DMS153 (cell line): Measurements from ENCODE around the gene BTBD16.

ENCODE experiments used
- DNase-seq: peaks from one replicate; lab custom pipeline; 2025; lab: John Stamatoyannopoulos, UW

BTBD16 gene

DNA sequence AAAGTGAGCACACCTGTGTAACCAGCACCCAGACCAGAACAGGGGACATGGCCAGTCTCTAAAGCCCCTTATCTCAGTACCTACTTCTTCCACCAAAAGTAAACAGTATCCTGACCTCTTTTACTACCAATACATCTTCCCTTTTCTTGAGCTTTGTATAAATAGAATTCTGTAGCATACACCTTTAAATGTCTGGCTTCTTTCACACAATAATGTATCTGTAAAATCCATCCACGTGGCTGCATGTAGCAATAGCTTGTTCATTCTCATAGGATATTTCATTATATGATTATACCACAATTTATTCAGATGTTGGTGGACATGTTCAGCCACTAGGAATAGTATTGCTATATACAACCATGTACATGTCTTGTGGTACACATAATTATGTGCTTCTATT lies 40.6 kb downstream of the BTBD16 start:
- no peak for DNase-seq

DNA sequence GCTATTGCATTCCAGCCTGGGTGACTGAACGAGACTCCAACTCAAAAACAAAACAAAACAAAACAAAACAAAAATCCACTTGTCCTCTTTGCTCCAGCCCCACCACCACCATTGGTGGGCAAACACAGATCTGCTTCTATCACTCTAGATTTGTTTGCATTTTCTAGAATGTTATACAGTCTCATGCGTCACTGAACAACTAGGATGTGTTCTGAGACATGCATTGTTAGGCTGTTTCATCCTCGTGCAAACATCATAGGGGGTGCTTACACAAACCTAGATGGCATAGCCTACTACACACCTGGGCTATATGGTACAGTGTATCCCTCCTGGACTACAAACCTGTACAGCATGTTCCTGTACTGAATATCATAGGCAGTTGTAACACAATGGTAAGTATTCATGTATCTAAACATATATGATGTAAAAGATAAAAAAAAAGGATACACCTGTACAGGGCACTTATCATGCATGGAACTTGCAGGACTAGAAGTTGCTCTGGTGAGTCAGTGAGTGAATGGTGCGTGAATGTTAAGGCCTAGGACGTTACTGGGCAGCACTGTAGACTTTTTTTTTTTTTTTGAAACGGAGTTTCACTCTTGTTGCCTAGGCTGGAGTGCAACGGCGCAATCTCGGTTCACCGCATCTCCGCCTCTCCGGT lies 45.3 kb downstream of the BTBD16 start:
- no peak for DNase-seq

DNA sequence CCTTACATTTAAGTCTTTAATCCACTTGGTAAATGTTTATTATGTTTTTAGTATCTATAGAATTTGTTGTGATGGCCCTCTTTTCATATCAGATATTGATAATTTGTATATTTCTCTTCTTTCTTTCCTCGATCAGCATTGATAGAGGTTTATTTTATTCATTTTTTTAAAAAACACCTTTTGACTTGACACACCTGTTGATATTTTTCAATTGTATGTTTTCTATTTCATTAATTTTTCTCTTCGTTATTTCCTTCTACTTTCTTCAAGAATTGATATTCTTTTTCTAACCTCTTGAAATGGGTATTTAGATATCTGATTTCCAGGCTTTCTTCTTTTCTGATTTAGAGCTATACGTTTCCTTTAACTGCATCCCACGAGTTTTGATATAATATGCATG lies 50.9 kb downstream of the BTBD16 start:
- DNase-seq, result no peak

DNA sequence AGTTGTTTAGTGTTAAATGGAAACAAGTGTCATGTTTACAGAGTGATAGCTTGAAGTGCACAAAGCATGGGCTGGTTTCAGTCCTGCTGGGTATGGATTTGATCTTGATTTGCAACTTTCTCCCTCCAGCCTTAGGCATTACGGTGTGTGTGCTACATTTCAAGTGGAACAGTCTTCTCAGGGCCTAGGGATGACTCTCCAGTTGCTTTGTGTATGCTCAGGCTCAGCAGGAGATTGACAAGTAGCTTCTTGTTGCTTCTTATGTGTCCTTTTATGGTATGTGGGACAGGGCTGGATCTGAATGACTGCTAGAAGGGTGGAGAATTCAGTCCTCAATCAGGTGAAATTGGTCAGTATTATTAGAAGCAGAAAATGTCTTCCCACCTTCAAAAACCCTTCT lies 52.1 kb downstream of the BTBD16 start:
- DNase-seq, result no peak

DNA sequence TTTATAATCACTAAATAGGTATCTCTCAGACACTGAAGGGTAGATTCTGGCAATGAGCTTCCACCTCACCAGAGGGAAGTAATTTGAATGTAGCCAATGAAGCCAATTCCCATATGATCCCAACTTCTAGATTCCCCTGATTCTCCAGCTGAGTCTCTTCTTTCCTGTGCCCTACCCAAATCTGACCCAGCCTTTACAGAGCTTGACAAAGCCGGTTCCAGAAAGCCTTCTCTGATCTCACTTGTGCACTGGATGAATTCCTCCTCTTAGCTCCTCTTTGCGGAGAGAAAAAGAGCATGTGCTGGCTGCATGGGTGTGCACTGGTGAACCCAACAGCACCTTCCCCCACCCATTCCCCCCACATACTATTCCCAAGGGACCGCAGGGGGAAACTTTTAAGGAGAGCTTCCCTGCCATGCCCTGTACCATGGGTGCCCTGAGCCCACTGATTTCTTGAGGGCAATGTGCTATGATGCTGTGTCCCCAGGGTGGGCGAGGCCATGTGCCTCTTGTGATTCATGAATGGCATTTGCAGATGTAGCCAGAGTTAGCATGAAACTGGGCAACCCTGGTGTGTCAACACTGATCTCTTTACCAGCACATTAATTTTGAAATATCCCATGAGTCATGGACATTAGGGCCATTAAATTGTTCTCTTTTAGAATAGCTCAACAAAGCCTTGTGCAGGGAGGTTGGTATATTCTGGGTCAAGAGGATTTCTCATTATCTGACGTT lies 53.0 kb downstream of the BTBD16 start:
- DNase-seq, result no peak

DNA sequence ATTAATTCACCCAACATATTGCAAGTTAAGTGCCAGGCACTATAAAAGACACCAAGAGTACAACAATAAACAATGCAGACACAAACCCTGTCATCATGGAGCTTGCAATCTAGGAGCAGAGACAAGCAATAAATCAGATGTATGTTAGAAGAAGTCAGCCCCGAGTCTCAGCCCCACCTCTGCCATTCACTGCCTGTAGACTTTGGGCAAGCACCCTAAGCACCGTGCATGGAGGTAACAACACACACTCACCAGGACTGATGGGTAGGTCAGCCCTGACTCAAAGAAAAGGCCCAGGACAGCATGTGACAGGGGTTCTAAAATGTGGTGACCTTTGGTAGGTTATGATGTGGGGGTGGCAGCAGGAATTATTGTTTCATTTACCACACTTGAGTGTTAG lies 54.1 kb downstream of the BTBD16 start:
- DNase-seq, result no peak

DNA sequence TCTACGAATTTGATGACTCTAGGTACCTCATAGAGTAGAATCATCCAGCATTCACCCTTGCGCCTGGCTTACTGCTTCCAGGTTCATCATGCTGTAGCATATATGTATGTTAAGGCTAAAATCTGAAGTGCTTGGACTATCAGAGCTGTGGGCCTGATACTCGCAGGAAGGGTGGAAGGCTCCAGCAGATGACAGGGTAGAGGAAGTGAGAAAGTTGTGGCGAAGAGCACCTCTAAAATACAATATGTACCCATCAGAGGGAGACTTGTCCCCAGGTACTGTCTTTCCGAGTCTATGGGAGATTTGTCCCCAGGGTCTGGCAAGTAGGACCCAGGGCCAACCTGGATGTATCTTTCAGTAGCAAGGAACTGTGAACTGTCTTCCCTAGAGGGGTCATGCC lies 55.3 kb downstream of the BTBD16 start:
- DNase-seq, result no peak

DNA sequence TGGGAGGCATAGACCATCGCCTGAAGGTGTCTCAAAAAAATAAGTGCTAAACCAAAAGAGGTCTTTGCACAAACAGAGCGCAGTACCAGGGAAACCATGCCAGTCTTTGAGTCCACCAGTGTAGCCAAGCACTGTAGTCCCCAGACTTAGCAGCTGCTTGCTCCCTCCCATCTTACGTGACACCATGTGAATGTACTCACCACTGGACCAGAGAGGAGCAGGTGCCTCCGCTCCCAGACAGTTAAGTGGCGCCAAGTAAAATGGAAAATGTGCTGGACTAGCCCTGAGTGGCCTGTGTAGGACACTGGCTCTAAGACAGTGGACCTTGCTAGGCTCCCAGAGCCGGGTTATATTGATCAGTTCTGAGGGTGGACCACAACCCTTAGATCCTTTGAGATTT lies 55.7 kb downstream of the BTBD16 start:
- no peak for DNase-seq

DNA sequence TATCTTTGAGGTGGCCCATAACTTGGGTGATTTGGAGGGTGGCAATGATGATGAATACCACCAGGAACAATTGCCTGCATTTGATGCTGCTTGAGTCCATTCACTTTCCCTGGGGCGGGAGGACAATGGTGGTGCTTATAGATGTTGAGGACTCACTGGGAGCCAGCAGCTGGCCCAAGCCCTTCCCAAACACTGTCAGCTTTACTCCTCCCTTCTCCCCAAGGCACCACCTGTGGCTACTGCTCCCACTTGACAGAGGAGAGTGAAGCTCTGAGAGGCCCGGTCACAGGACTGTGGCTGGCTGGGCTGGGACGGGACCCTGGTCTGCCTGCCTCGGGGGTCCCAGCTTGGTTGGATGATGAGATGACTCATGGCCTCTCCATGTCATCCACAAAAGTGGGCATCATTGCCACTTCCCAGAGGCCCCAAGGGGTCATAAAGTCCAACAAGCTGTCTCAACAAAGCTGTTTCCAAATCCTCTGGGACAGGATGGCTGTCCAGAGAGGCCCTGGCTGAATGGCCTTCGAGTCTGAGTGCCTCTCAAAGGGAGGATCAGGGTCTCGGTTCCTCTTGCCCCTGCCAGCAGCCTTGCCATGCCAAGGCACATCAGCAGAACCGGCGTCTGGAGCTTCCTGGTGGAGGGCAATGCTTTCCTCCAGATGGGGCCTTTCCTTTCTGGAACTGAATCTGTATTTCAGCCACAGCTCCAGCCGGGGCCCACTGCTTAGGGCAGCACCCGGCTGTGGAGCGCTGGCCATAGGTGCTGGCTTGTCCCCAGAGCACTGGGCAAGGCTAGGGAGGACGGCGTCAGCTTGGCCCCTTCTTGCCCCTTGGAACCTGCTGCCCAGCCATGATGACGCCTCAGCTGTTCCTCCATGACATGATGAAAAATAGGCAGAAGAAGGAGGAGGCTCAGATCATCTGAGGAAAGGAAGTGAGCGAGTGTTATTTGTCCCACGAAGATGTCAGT lies 56.4 kb downstream of the BTBD16 start:
- no peak for DNase-seq

DNA sequence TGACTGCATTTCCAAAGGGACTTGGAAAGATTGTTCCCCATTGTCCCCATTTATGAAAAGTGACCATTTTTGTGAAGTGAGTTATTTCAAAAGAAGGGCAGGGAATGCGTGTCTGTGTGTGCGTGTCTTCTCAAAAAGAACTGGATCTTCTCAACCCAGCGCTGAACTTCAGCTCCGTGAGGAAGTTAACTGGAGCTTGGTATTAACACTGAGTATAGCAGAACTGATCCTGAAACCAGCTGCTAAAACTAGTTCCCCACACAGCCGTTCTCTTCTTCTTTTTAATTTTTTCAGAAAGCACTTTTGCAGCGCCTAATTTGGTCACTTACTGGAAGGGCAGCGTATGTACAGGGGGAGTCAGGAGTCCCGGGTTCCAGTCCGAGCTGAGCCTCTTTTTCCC lies 57.6 kb downstream of the BTBD16 start:
- DNase-seq, result no peak

DNA sequence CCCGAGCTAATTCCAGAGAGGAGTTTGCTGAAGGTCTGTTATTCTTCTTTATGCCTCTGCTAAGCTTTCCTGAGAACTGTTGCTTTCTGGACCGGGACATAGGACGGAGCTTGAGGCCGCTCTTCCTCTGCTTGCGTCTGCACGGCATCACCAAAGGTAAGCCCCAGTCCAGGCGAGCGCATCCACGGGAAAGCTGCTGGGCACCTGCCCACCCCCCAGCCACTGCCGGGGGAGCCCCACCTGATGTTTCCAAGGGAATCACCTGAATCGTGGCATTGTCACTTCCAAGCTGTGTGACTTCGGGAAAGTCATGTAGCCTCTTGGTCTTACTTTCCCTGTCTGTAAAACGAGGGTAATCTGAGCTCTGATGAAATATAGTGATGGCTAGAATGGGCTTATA lies 58.3 kb downstream of the BTBD16 start:
- DNase-seq, result no peak

DNA sequence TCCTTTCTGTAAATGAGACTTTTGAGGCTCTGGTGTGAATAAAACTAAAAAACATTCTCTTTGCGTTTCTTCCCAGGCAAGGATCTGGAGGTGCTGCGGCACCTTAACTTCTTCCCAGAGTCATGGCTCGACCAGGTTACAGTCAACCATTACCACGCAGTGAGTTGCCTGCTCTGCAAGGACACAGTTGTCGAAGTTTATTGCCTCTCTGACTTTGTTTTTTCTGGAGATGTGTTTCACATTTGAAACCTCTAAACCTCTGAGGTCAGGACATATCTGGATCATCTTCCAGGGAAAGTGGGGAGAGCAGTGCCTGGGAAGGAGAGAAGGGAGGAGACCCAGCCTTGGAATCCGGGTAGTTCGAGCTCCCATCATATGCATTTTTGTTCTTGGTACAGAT lies 60.0 kb downstream of the BTBD16 start:
- DNase-seq, result no peak

DNA sequence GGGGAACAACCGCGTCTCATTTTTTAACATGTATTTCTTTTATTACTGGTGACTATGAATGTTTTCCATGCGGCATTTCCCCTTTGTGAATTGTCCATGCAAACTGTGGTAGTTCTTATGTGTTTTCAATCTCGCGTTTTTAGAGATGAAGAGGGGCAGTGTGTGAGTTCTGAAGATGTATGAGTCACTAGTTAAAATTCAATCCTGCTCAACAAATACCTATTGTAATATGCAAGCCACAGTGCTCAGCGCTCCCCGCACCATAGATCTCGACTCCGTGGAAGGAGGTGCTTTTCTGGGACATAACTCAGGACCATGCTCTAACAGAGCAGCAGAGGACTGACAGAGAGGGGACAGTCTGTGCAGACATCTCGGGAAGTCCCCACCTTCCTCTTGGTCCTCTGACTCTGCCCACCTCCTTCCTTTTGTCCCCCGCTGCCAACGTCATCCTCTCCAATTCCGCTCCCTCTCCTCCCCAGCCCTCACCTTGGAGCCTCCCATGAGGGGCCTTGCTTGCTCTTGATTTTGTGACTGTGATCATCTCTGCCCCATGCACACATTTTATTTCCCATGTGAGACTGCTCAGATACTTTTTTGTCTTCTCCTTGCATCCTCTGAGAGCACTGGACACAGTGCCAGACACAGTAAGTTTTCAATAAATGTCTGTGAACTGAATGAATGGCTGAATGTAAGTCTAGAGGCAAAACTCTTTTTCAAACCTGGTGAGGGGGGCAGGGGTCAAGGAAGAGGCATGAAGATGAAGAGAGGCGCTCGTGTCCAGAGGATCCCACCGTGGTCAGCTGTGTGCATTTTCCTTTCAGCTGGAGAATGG lies 60.7 kb downstream of the BTBD16 start:
- no peak for DNase-seq

DNA sequence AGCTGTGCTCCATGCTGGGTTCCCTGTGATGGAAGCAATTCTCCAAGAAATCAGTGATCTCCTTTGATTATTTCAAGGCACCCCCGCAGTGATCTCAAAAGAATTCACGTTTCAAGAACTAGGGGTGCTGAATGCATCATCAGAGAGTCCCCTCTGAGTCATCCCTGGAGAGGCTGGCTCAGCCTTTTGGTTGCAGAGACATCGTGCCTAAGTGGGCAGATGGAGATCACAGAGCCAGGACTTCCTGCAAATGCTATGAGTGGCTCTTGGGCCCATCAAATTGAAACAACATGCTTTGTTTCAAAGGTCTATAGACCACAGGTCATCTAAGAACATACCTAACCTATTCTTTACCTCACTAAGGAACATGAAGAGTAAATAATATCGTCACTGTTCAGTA lies 61.9 kb downstream of the BTBD16 start:
- no peak for DNase-seq

DNA sequence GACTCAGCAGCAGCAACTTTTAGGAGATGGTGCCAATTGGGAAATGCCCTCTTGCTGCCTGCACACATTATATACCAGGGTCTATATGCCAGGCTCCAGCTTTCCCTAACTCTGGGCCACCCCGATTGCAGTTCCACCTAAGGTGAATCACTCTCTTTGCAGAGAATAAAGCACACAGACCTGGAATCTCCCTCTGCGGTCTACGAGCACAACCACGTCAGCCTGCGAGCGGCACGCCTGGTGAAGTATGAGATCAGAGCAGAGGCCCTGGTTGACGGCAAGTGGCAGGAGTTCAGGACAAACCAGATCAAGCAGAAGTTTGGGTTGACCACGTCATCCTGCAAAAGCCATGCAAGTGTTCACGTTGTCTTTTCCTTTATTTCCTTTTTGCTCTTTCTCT lies 65.2 kb downstream of the BTBD16 start:
- DNase-seq, result no peak

DNA sequence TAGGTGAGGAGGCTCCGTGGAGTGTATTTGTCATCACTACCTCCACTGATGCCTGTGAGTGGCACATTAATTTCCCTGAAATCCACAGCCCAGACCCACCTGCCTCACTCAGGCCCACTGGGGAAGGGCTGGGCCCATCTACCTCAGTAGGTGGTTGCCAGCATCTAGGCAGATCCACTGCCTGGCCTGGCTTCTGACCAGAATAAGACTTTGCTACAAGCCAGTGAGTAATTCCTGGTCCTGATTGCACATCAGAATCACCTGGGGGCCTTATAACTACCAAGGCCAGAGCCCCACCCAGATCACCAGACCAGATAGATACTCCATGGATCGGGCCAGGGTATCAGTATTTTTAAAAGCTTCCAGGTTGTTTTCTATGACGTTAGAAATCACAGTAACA lies 65.9 kb downstream of the BTBD16 start:
- DNase-seq, result no peak

DNA sequence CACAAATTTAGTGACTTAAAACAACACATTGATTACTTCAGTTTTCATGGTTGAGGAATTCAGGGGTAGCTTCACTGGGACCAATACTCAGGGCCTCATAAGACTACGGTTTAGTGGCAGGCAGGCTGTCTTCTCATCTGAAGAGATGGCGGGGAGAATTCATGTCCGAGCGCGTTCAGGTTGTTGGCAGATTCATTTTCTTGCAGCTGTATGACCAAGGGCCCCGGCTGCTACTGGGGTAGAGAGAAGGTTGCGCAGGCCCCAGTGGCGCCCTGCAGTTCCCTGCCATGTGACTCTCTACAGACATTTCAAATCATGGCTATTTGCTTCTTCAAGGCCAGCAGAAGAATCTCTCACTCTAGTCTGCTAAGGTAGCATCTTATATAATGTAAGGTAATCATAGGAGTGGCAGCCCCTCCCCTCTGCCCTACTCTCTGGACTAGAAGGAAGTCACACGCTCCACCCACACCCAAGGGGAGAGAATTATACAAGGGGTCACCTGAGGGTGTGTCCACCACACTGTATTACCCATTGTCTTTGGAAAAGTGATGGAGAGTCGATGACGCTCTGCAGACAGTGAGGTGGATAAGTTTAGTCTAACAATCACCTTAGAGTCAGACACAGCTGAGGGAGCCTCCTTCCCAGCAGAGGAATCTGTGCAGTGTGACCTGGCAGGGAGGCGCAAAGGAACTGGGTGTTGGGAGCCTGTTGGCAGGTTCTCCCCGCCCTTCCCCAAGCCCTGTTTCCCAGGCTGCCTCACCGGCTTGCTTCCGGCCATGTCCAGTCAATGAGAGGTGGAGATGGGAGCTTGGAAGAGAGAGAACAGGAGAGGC lies 67.7 kb downstream of the BTBD16 start:
- DNase-seq, result no peak

DNA sequence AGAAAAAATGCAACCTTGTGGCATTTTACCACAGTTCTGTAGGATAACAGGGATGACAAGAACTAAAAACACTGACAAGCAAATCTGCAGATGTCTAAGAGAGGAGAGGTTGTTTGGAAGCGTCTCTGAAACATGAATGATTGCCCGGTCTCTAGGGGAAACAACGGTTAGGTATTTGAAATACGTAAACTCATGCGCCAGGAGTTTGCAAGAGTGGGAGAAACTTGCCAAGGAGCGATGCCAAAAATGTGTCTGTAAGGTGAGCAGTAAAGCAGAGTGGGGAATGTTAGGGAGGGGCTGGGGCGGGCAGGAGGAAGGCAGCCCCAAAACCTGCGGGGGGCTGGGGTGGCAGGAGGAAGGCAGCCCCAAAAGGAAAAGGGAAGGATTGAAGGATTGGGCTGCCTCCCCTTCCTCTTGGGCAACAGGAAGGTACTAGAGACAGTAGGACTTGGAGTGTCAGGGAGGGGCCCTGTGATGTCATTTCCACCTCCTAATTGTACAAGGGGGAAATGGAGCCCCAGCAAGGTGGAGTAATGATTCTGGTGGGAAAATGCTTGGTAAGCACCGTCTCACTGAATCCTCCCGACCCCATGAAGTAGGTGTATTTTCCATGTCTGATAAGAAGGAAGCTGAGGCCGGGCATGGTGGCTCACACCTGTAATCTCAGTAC lies 70.2 kb downstream of the BTBD16 start:
- no peak for DNase-seq

DNA sequence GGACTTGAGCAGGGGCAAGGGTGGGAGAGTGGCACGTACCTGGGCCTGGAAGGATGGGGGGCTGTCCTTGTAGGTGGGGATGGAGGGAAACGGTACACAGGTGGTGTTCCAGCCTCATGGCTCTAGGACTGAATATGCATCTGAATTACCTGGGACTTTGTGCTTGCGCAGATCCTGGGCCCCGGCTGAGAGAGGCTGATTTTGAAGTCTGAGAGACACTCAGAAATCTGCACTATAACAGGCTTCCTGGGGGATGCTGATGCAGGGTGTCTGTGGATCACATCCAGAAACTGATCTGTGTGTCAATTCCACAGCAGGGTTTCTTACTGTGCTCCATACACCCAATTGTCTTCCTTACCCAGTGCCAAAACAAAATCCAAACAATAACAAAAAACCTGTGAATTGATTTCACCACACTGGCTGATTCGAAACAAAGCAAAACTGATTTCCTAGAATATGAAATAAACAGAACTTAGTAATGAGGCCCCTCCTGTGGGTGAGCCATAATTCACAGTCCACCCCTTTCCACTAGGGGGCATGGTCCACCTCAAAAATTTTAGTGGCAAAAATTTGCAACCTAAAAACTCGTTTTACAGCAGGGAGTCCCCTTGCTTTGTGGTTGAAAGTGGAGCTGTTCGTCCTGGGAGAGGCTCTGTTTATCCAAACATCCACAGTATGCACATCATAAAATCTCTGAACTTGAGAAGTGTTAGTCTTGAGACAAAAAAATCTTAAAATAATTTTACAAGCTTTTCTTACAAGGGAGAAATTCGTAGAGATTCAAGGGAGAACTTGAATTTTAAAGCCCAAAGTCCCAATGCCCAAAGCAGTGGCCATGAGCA lies 71.4 kb downstream of the BTBD16 start:
- DNase-seq, result no peak
